Memory B cell (primary cell): ENCODE results near the gene GTPBP6.
A peak's percentile ranks its signal among the peaks of the same experiment; 100 is the strongest.
"Not testable (repeated sequence)": the region's sequence is repeated elsewhere in the genome, so short reads cannot be mapped to it uniquely, and the experiment has no call there.

Source experiments
- ATAC-seq: fragments of 150-1000 bp; cut with Tn5 transposase; 2 replicates; pipeline ENCODE4 v1.10.0; 2021; ENCODE audit warnings: low read depth, mild to moderate bottlenecking, moderate library complexity
- DNase-seq, 2 donors: peaks; one replicate each; pipeline ENCODE4 v3.0.0; 2022; ENCODE audit warnings: low spot score in 2 of 2
- H3K27ac Mint-ChIP-seq: one replicate; pipeline ENCODE4 v1.8.0; 2022; ENCODE audit warnings: mild to moderate bottlenecking, moderate library complexity, mixed read lengths
- H3K27me3 Mint-ChIP-seq: one replicate; pipeline ENCODE4 v1.8.0; 2022; ENCODE audit warnings: mixed read lengths
- H3K36me3 Mint-ChIP-seq: one replicate; pipeline ENCODE4 v1.8.0; 2022; ENCODE audit warnings: mild to moderate bottlenecking, mixed read lengths
- H3K4me1 Mint-ChIP-seq: one replicate; pipeline ENCODE4 v1.8.0; 2022; ENCODE audit warnings: mixed read lengths
- H3K4me3 Mint-ChIP-seq: one replicate; pipeline ENCODE4 v1.8.0; 2022; ENCODE audit warnings: mild to moderate bottlenecking, moderate library complexity, mixed read lengths
- H3K9me3 Mint-ChIP-seq: one replicate; pipeline ENCODE4 v1.8.0; 2022; ENCODE audit warnings: mixed read lengths

GTPBP6 gene

DNA sequence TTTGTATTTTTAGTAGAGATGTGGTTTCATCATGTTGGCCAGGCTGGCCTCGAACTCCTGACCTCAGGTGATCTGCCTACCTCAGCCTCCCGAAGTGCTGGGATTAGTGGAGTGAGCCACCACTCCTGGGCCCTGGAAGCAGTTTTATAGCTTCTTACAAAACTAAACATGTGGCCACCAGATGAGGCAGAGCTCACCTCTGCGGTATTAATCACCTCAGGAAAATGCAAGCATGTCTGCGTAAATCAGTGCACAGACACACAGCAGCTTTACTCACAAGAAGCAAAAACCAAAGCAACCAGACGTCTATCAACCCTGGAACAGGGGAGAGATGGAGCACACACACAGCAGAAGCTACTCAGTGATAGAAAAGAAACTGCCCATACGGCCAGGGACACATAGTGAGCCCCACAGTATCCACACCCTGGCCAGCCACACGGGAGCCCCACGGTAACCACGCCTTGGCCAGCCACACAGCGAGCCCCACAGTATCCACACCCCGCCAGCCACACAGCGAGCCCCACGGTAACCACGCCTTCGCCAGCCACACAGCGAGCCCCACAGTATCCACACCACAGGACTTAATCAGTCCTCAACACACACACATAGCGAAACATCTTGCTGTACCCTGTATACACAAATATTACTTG is 37.9 kb upstream of the GTPBP6 start:
- H3K4me3 Mint-ChIP-seq, result no peak overlapping the region
- H3K36me3 Mint-ChIP-seq, result peaks cover 39% of the 10 kb centered on the region
- no peaks in the 10 kb centered on the region for H3K27me3 Mint-ChIP-seq
- H3K9me3 Mint-ChIP-seq, result peaks cover 3% of the 10 kb centered on the region
- H3K4me1 Mint-ChIP-seq, result no peaks in the 10 kb centered on the region
- H3K27ac Mint-ChIP-seq, result no peak overlapping the region
- ATAC-seq (no peak), DNase-seq (no peak)

DNA sequence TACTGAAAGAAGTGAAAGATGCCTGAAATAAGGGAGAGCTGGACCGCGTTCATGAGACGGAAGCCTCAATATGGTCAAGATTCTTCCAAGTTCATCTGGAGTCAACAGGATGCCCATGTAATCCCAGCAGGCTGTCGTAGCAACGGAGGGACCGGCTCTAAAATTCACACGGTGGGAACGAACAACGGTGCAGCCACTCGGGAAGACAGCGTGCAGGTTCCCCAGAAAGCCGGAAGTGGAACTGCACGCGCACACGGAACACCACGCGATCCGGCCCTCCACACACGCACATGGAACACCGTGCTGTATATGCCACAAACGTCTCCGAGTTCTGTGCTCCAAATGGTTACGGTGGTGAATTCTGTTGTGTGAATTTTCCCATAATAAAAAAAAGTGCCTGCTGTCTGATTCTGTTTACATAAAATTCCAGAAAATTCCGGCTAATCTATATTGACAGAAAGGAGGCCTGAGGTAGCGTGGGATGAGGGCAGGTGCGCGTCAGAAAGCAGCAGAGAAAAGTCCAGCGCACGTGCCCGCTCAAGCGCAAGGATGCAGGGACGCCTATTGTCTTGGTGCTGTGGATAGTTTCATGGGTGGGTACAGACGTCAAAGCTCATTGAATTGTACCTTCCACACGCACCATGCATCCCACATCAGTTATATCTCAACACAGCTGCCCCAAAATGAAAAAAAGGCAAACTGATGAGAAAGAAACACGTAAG is 36.9 kb upstream of the GTPBP6 start:
- peaks cover 29% of the 10 kb centered on the region for H3K36me3 Mint-ChIP-seq
- ATAC-seq, result no peak
- H3K4me3 Mint-ChIP-seq, result no peak overlapping the region
- H3K4me1 Mint-ChIP-seq, result no peaks in the 10 kb centered on the region
- peak overlapping the region; percentile 28 for H3K27ac Mint-ChIP-seq
- H3K9me3 Mint-ChIP-seq, result no peaks in the 10 kb centered on the region
- DNase-seq, result no peak
- no peaks in the 10 kb centered on the region for H3K27me3 Mint-ChIP-seq

DNA sequence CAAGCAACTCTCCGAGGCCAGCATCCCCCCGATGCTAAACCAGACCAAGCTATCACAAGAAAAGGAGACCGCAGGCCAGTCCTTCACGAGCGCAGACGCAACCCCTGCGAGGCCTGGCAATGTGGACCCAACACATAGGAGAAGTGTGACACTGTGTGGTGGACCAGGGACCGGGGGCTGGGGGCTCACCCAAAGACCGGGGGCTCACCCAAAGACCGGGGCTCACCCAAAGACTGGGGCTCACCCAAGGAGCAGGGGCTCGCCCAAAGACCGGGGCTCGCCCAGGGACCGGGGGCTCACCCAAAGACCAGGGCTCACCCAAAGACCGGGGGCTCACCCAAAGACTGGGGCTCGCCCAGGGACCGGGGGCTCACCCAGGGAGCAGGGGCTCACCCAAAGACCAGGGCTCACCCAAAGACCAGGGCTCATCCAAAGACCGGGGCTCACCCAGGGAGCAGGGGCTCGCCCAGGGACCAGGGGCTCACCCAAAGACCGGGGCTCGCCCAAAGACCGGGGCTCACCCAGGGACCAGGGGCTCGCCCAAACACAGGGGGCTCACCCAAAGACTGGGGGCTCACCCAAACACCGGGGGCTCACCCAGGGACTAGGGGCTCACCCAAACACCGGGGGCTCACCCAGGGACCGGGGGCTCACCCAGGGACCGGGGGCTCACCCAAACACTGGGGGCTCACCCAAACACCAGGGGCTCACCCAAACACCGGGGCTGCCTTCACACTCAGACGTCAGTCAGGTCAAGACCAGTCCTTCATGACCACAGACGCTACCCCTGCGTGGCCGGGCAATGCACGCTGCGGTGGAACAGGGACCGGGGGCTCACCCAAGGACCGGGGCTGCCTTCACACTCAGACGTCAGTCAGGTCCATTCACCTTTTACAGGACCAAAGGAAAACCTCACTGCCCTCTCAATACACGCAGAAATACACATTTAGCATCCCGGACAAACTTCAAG is 35.3 kb upstream of the GTPBP6 start:
- Mint-ChIP-seq H3K27ac (no peak overlapping the region), H3K27me3 (no peaks in the 10 kb centered on the region), H3K4me1 (no peaks in the 10 kb centered on the region), H3K4me3 (no peak overlapping the region), H3K36me3 (peaks cover 23% of the 10 kb centered on the region), H3K9me3 (no peaks in the 10 kb centered on the region)
- DNase-seq (no peak), ATAC-seq (no peak)

DNA sequence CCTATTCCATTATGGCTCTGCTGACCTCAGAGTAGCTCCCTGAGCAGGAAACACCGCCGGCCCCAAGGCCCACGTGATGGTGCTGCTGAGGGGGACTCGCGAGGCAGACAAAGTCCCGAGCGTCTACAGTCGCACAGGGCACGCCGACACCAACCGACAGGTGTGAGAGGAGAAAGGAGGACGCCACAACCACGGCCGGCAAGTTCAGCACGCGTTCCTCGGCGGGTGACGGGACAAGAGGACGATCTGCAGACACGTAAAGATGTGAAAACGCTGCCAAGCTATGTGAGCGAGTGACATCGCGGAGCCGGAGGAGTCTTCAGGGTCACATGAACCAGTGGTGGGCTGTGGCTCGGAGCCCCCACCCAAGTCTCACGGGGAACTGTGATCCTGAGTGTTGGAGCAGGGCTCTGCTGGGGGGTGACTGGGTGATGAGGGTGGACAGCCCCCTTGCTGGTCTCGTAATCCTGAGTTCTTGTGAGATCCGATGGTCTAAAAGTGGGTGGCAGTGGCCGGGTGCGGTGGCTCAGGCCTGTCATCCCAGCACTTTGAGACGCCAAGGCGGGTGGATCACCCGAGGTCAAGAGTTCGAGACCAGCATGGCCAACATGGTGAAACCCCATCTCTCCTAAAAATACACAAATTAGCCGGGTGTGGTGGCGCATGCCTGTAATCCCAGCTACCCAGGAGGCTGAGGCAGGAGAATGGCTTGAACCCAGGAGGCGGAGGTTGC is 34.2 kb upstream of the GTPBP6 start:
- DNase-seq, result no peak
- H3K4me3 Mint-ChIP-seq, result no peak overlapping the region
- H3K27me3 Mint-ChIP-seq, result no peaks in the 10 kb centered on the region
- peaks cover 26% of the 10 kb centered on the region for H3K36me3 Mint-ChIP-seq
- ATAC-seq, result no peak
- H3K4me1 Mint-ChIP-seq, result peaks cover 2% of the 10 kb centered on the region
- no peaks in the 10 kb centered on the region for H3K9me3 Mint-ChIP-seq
- H3K27ac Mint-ChIP-seq, result no peak overlapping the region

DNA sequence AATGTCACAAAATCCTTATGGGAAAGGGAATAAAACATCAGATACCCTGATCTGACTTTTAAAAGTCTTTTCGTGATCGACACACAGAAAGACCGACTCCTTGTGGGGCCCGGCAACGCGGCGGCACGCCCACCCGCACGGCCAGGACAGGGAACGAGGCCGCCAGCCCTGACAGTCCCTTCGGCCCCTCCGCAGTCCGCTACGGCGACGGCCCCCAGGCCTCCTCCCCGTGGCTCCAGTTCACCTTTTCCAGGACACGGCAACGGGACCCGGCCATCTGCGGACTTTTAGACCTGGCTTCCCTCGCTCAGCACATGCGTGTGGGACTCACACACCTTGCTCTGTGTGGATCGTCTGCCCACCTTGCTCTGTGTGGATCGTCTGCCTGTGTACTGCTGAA is 33.6 kb upstream of the GTPBP6 start:
- Mint-ChIP-seq H3K27me3 (no peaks in the 10 kb centered on the region), H3K36me3 (peaks cover 20% of the 10 kb centered on the region), H3K9me3 (no peaks in the 10 kb centered on the region), H3K4me1 (peaks cover 2% of the 10 kb centered on the region), H3K4me3 (no peak overlapping the region), H3K27ac (no peak overlapping the region)
- ATAC-seq, result no peak
- no peak for DNase-seq

DNA sequence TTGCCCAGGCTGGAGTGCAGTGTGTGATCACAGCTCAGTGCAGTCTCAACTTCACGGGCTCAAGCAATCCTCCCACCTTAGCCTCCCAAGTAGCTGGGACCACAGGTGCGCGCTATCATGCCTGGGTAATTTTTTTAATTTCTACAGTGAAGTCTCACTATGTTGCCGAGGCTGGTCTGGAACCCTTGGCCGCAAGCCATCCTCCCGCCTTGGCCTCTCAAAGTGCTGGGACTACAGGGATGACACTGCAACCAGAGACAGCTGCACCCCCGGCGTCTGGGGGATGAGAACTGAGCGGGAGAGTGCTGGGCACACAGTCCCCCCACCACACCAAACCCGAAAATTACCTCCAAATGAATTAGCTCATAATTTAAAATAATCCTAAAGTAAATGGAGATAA is 33.1 kb upstream of the GTPBP6 start:
- H3K27me3 Mint-ChIP-seq, result no peaks in the 10 kb centered on the region
- H3K4me3 Mint-ChIP-seq, result no peak overlapping the region
- peaks cover 2% of the 10 kb centered on the region for H3K4me1 Mint-ChIP-seq
- no peak for ATAC-seq
- H3K36me3 Mint-ChIP-seq, result peaks cover 20% of the 10 kb centered on the region
- H3K27ac Mint-ChIP-seq, result no peak overlapping the region
- no peaks in the 10 kb centered on the region for H3K9me3 Mint-ChIP-seq
- no peak for DNase-seq

DNA sequence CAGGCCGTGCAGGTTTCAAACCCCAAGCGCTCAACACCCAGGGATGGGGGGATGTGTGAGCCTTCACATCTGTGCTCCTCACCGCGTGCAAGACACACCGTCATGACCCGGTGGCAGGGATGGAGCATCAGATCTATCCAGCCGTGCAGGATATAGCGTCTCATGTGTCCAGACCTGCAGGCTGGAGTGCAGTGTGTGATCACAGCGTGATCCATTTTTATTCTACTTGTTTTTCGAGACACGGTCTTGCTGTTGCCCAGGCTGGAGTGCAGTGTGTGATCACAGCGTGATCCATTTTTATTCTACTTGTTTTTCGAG is 32.7 kb upstream of the GTPBP6 start:
- not testable (repeated sequence) for DNase-seq, H3K27ac Mint-ChIP-seq, ATAC-seq, H3K27me3 Mint-ChIP-seq, H3K9me3 Mint-ChIP-seq, H3K4me3 Mint-ChIP-seq, H3K4me1 Mint-ChIP-seq
- peaks cover 18% of the 10 kb centered on the region for H3K36me3 Mint-ChIP-seq

DNA sequence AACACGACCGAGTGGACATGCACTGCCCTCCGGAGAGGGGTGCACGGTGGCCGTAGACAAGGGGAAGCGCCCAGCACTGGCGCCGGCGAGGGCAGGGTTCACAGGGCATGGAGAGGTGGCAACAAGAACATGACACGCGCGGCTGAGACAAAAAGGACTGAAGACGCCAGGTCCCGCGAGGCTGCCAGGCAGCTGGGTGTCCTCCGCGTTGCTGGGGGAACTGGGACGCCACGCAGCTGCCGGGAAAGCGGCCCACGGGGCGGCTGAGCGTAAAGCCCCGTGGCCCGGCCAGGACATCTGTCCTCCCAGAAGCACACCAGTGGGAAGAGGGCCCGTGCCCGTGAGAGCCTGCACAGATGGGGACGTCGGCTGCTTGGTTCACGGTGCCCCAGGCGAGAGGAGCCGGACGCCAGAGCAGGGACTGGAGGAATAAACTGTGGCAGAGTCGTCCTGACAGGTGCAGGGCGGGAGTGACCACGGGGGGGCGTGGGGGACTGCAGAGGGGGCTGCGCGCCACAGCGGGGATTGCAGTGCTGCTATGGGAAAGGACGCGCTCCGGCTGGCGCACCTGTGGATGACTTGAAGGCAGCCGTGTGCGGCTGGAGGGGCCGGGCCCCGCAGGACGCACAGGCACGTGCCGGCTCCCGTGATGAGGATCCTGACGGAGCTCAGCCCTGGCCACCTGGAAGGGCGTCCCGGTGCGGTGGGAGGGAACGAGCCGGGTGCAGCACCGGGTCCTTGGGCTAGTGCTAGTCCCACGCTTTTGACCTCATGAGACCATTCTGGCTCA is 32.1 kb upstream of the GTPBP6 start:
- Mint-ChIP-seq H3K9me3 (no peaks in the 10 kb centered on the region), H3K27me3 (no peaks in the 10 kb centered on the region), H3K36me3 (peaks cover 16% of the 10 kb centered on the region), H3K4me1 (peaks cover 2% of the 10 kb centered on the region), H3K4me3 (no peak overlapping the region), H3K27ac (no peak overlapping the region)
- no peak for ATAC-seq
- DNase-seq, result no peak

DNA sequence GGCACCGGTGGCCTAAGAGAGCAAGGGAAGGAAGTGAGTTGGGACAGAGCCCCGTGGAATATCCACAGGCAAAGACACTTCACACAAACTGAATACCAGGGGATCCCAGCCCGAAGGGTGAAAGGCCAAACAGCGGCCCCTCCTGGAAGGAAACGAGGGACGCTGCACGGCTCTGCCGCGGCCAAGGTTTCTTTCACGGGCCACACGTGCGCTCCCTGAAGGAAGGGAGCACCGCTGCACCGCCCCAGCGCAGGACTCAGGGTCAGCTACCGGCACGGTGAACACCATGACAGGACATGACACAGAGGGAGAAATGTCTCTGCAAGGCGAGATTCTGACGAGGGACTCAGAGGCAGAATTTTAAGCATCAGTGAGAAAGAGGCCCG is 31.5 kb upstream of the GTPBP6 start:
- ATAC-seq, result no peak
- no peaks in the 10 kb centered on the region for H3K9me3 Mint-ChIP-seq
- no peak overlapping the region for H3K4me3 Mint-ChIP-seq
- no peaks in the 10 kb centered on the region for H3K27me3 Mint-ChIP-seq
- DNase-seq, result no peak
- peaks cover 2% of the 10 kb centered on the region for H3K4me1 Mint-ChIP-seq
- H3K36me3 Mint-ChIP-seq, result peaks cover 16% of the 10 kb centered on the region
- no peak overlapping the region for H3K27ac Mint-ChIP-seq

DNA sequence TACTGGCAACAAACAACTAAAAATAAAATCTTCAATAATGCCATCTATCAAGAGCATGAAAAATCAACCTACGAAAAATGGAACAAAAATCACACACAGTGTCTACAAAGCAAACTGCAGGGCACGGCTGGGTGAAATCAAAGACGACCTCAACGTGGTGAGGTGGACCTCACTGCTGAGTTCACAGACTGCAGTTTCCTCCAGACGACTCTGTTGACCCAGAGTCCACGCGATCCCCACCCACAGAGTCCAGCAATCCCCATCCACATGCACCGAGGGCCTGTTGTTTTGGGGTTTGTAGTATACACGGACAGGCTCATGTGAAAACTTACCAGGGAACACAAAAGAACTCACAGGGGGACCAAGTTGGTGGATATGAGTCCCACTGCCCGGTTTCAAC is 31.1 kb upstream of the GTPBP6 start:
- DNase-seq, result no peak
- H3K27ac Mint-ChIP-seq, result no peak overlapping the region
- ATAC-seq, result no peak
- H3K27me3 Mint-ChIP-seq, result no peaks in the 10 kb centered on the region
- H3K9me3 Mint-ChIP-seq, result no peaks in the 10 kb centered on the region
- H3K36me3 Mint-ChIP-seq, result peaks cover 18% of the 10 kb centered on the region
- H3K4me3 Mint-ChIP-seq, result no peak overlapping the region
- H3K4me1 Mint-ChIP-seq, result peaks cover 2% of the 10 kb centered on the region

DNA sequence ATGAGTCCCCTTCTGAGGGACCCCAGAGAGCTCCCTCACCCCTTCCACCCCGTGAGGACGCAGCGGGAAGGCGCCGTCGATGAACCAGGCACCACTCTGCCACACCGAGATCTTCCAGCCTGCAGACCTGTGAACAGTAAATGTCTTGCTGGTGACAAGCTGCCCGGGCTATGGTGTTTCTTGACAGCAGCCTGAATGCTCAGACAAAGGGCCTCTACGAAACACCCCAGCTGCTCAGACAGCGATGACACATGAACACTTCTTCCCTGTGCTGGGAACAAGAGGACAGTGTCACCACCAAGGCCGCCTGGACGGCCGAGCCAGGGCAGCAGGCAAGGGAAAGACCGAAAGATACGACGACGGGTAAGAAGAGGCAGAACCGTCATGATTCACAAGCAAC is 30.6 kb upstream of the GTPBP6 start:
- H3K36me3 Mint-ChIP-seq, result peaks cover 18% of the 10 kb centered on the region
- H3K27me3 Mint-ChIP-seq, result no peaks in the 10 kb centered on the region
- peaks cover 2% of the 10 kb centered on the region for H3K4me1 Mint-ChIP-seq
- no peak overlapping the region for H3K27ac Mint-ChIP-seq
- H3K9me3 Mint-ChIP-seq, result no peaks in the 10 kb centered on the region
- DNase-seq, result no peak
- no peak for ATAC-seq
- H3K4me3 Mint-ChIP-seq, result no peak overlapping the region

DNA sequence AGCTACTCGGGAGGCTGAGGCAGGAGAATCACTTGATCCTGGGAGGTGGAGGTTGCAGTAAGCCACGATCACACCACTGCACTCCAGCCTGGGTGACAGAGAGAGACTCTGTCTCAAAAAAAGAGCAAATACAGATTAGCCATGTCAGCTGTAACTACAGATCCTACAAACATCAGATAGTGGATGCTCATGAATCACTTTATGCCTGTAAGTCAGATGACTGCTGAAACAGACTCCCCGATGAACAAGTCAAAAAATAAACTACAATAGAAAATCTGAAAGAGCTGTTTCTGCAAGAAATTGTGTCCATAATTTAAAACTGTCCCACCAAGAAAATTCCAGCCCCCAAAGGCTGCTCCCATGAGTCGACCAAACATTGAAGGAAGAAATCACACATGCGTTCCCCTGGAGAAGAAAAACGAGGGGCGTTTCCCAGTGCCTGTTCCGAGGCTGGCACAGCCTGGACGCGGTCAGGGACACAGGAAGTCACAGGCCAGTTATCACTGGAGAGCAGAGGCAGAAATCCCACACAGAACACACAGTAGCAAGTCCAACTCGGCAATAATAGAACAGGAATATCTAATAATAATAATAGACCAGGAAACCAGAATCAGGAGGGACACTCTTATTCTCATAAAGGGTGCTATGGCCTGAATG is 30.0 kb upstream of the GTPBP6 start:
- DNase-seq (no peak), ATAC-seq (no peak)
- H3K9me3 Mint-ChIP-seq, result no peaks in the 10 kb centered on the region
- peak overlapping the region; percentile 35 for H3K27ac Mint-ChIP-seq
- no peak overlapping the region for H3K4me3 Mint-ChIP-seq
- no peaks in the 10 kb centered on the region for H3K27me3 Mint-ChIP-seq
- H3K4me1 Mint-ChIP-seq, result peaks cover 2% of the 10 kb centered on the region
- H3K36me3 Mint-ChIP-seq, result peaks cover 18% of the 10 kb centered on the region
